Activated CD4-positive, alpha-beta T cell treated with anti-CD3 and anti-CD28 coated beads for 24 hours (primary cell): Measurements from ENCODE around the gene HSPA4.

Source experiments
- DNase-seq, 2 donors: peaks; one replicate each; pipeline ENCODE4 v3.0.0-alpha.2; 2020; ENCODE audit warnings: low read depth in 2 of 2

The HSPA4 gene

GRCh38 chr5:133106343-133106742 lies 54.5 kb downstream of the HSPA4 start:
- DNase-seq = no peak

- DNase-seq = no peak
These were observed 55.2 kb downstream of the HSPA4 start for GRCh38 chr5:133106761-133107572.

- no peak for DNase-seq
These were observed 56.7 kb downstream of the HSPA4 start for GRCh38 chr5:133108481-133108921.

- DNase-seq = no peak
These were observed 58.1 kb downstream of the HSPA4 start for GRCh38 chr5:133109655-133110483.

GRCh38 chr5:133110709-133111108 lies 58.9 kb downstream of the HSPA4 start:
- DNase-seq = no peak

GRCh38 chr5:133111299-133111698 lies 59.5 kb downstream of the HSPA4 start:
- DNase-seq = peak; percentile 75 to 79

- DNase-seq = no peak
These were observed 60.3 kb downstream of the HSPA4 start for GRCh38 chr5:133112026-133112660.

- DNase-seq = peak; percentile 14 to 41
These were observed 61.7 kb downstream of the HSPA4 start for GRCh38 chr5:133113331-133114061.

GRCh38 chr5:133114166-133114932 lies 62.5 kb downstream of the HSPA4 start:
- no peak for DNase-seq

- no peak for DNase-seq
These were observed 63.1 kb downstream of the HSPA4 start for GRCh38 chr5:133114933-133115310.

GRCh38 chr5:133116601-133117000 lies 64.8 kb downstream of the HSPA4 start:
- no peak for DNase-seq

GRCh38 chr5:133117166-133117911 lies 65.5 kb downstream of the HSPA4 start:
- no peak for DNase-seq

- DNase-seq = no peak
These were observed 66.2 kb downstream of the HSPA4 start for GRCh38 chr5:133117912-133118445.

- no peak for DNase-seq
These were observed 66.9 kb downstream of the HSPA4 start for GRCh38 chr5:133118741-133119140.

- no peak for DNase-seq
These were observed 67.5 kb downstream of the HSPA4 start for GRCh38 chr5:133119233-133119711.

GRCh38 chr5:133120156-133120750 lies 68.4 kb downstream of the HSPA4 start:
- no peak for DNase-seq

GRCh38 chr5:133121080-133121479 lies 69.3 kb downstream of the HSPA4 start:
- no peak for DNase-seq

- no peak for DNase-seq
These were observed 69.9 kb downstream of the HSPA4 start for GRCh38 chr5:133121611-133122150.

GRCh38 chr5:133122711-133123110 lies 70.9 kb downstream of the HSPA4 start:
- DNase-seq = no peak
